ENCODE measurements around the gene TCF21. TPM values are rescaled to one million over a fixed set of nuclear protein-coding genes. Genes with fewer than 3 reads are reported as not detected.

Gene TCF21
- total RNA-seq, 1 donor from 2014 or later: not detected

- Mint-ChIP-seq H3K27ac (ENCODE audit: unreplicated experiment) (peak overlapping the region; percentile 89), H3K4me3 (ENCODE audit: unreplicated experiment) (no peak overlapping the region), H3K9me3 (ENCODE audit: unreplicated experiment) (no peaks in the 10 kb centered on the region), H3K36me3 (ENCODE audit: low read depth, unreplicated experiment) (no peaks in the 10 kb centered on the region), H3K27me3 (ENCODE audit: unreplicated experiment) (peaks cover 2% of the 10 kb centered on the region), H3K4me1 (ENCODE audit: unreplicated experiment) (peaks cover 13% of the 10 kb centered on the region)
- no peak for DNase-seq (ENCODE audit: low spot score)
- no peak for TF ChIP-seq CTCF (IDR thresholded peaks at IDR 0.05; ENCODE audit: unreplicated experiment)
Measured at GRCh38 chr6:133939778-133940667, 51.1 kb downstream of the TCF21 start.

Other genes starting within 250 kb of the TCF21 start
- 40.0 TPM for gene TBPL1, start 64.1 kb downstream of the TCF21 start, total RNA-seq (ENCODE audit: unreplicated experiment)
- gene SLC2A12, start 163.5 kb downstream of the TCF21 start, total RNA-seq (ENCODE audit: unreplicated experiment): 1.5 TPM